Measurements from ENCODE around the gene MAPK1.

GRCh38 chr22:21796863-21797262 lies 70.6 kb downstream of the MAPK1 start:
- TF ChIP-seq EZH2 (IDR thresholded peaks at IDR 0.05; ENCODE audit: low read length, missing control alignments) (no peak), CTCF (conservative IDR thresholded peaks at IDR 0.05 in 1 of 2, IDR thresholded peaks at IDR 0.05 in 1 of 2; ENCODE audit: low read depth in 1 of 2, low read length in 2 of 2) (no peak)

All from fibroblast of lung (primary cell).